ENCODE results near the gene BMPR1A.
"Not testable (repeated sequence)": the region's sequence is repeated elsewhere in the genome, so short reads cannot be mapped to it uniquely, and the experiment has no call there.

Gene BMPR1A

GRCh38 chr10:86732771-86733170, 23.6 kb upstream of the BMPR1A start:
- no peak for DNase-seq

- no peak for DNase-seq
Measured at GRCh38 chr10:86733260-86733671, 23.2 kb upstream of the BMPR1A start.

- DNase-seq = no peak
Measured at GRCh38 chr10:86734207-86734988, 22.0 kb upstream of the BMPR1A start.

- not testable (repeated sequence) for DNase-seq
Measured at GRCh38 chr10:86735278-86735677, 21.1 kb upstream of the BMPR1A start.

- no peak for DNase-seq
Measured at GRCh38 chr10:86742230-86742629, 14.2 kb upstream of the BMPR1A start.

- no peak for DNase-seq
Measured at GRCh38 chr10:86744067-86744725, 12.2 kb upstream of the BMPR1A start.

- no peak for DNase-seq
Measured at GRCh38 chr10:86747796-86748581, 8.4 kb upstream of the BMPR1A start.

- no peak for DNase-seq
Measured at GRCh38 chr10:86749854-86750253, 6.6 kb upstream of the BMPR1A start.

- no peak for DNase-seq
Measured at GRCh38 chr10:86751477-86751876, 4.9 kb upstream of the BMPR1A start.

GRCh38 chr10:86752311-86752710, 4.1 kb upstream of the BMPR1A start:
- DNase-seq = no peak

GRCh38 chr10:86753051-86753450, 3.4 kb upstream of the BMPR1A start:
- no peak for DNase-seq

- no peak for DNase-seq
Measured at GRCh38 chr10:86753638-86754434, 2.6 kb upstream of the BMPR1A start.

GRCh38 chr10:86755454-86755739, 1.0 kb upstream of the BMPR1A start:
- no peak for DNase-seq

- peak; percentile 91 for DNase-seq
Measured at GRCh38 chr10:86755740-86756510, 494 bp upstream of the BMPR1A start.

- DNase-seq = peak; percentile 6
Measured at GRCh38 chr10:86757113-86757972, 924 bp downstream of the BMPR1A start.

GRCh38 chr10:86758189-86759072, 2.0 kb downstream of the BMPR1A start:
- DNase-seq = no peak

GRCh38 chr10:86759073-86759672, 2.8 kb downstream of the BMPR1A start:
- no peak for DNase-seq

GRCh38 chr10:86763404-86763803, 7.0 kb downstream of the BMPR1A start:
- no peak for DNase-seq

GRCh38 chr10:86765548-86765947, 9.1 kb downstream of the BMPR1A start:
- DNase-seq = no peak

Measured in CD4-positive, alpha-beta T cell treated with Interleukin-10 for 1 hour (primary cell).